B cell (primary cell): ENCODE results near the gene EHD1. TPM values are rescaled to one million over a fixed set of nuclear protein-coding genes. Genes with fewer than 3 reads are reported as not detected.

ENCODE experiments used
- ATAC-seq: fragments of 200-7000 bp; cut with Tn5 transposase; one replicate; pipeline ENCODE4 v1.10.0; 2021; ENCODE audit warnings: low read depth, mild to moderate bottlenecking, moderate number of reproducible peaks, moderate library complexity
- CTCF ChIA-PET: fragments of 350-600 bp; sonication (Branson Sonifier 250); formaldehyde crosslinking; loops from one replicate; lab custom pipeline; 2021; ENCODE audit warnings: antibody characterized with exemption, inconsistent platforms; lab: Charles Lee
- POLR2A ChIA-PET: fragments of 350-600 bp; sonication (Branson Sonifier 250); formaldehyde crosslinking; loops from one replicate; lab custom pipeline; 2021; ENCODE audit warnings: antibody characterized with exemption; lab: Charles Lee
- DNase-seq: peaks from one replicate; pipeline ENCODE4 v3.0.0; 2013
- H2AFZ ChIP-seq: 2 replicates; pipeline ENCODE4 v1.6.1; 2012; ENCODE audit warnings: mild to moderate bottlenecking, low read depth, low read length; ENCODE audit not compliant: insufficient read depth, poor library complexity, severe bottlenecking
- H3K27ac ChIP-seq, 2 donors: 1 replicate in 1 of 2; 2 replicates in 1 of 2; pipeline ENCODE4 v1.5.1; 2012 to 2013; ENCODE audit warnings: low read length in 2 of 2, mild to moderate bottlenecking in 2 of 2, moderate library complexity in 1 of 2
- H3K27me3 ChIP-seq, 4 experiments: fragments of 200-600 bp in 1 of 4; sonication (generic) in 1 of 4; replicated peaks in 1 of 4; 1 replicate in 2 of 4; 2 replicates in 2 of 4; pipeline versions ENCODE4 v1.6.1 to v1.7.0; 2013 to 2016; ENCODE audit warnings: low read length in 3 of 4, mild to moderate bottlenecking in 2 of 4, mixed read lengths in 1 of 4, moderate library complexity in 1 of 4; ENCODE audit not compliant: insufficient read depth in 4 of 4, control insufficient read depth in 3 of 4; ENCODE audit errors: control extremely low read depth in 1 of 4
- H3K36me3 ChIP-seq, 2 experiments: replicated peaks in 1 of 2; 1 replicate in 1 of 2; 2 replicates in 1 of 2; pipeline versions ENCODE4 v1.6.1 to v1.7.1; 2013; ENCODE audit warnings: low read length in 1 of 2; ENCODE audit not compliant: insufficient read depth in 2 of 2, control insufficient read depth in 1 of 2; ENCODE audit errors: control extremely low read depth in 1 of 2, extremely low read depth in 1 of 2
- H3K4me1 ChIP-seq, 2 donors: fragments of 200-600 bp in 1 of 2; sonication (generic) in 1 of 2; 1 replicate in 1 of 2; 2 replicates in 1 of 2; pipeline versions ENCODE4 v1.5.1 to v1.6.1; 2013 to 2017; ENCODE audit warnings: low read length in 2 of 2; ENCODE audit not compliant: control insufficient read depth in 2 of 2, insufficient read depth in 2 of 2
- H3K4me2 ChIP-seq: replicated peaks from 2 replicates; pipeline ENCODE3; 2012; ENCODE audit warnings: mild to moderate bottlenecking, low read depth, low read length; ENCODE audit not compliant: poor library complexity, severe bottlenecking
- H3K4me3 ChIP-seq, 5 experiments: fragments of 200-600 bp in 1 of 5; sonication (generic) in 1 of 5; 1 replicate in 3 of 5; 2 replicates in 2 of 5; pipeline versions ENCODE4 v1.5.1 to v1.7.0; 2011 to 2016; ENCODE audit warnings: low read length in 4 of 5, mild to moderate bottlenecking in 4 of 5, low read depth in 2 of 5, control low read depth in 1 of 5, moderate library complexity in 1 of 5; ENCODE audit not compliant: insufficient read depth in 1 of 5; ENCODE audit errors: control extremely low read depth in 1 of 5, extremely low read depth in 1 of 5
- H3K79me2 ChIP-seq: fragments of 200-600 bp; sonication (generic); one replicate; pipeline ENCODE4 v1.6.0; 2016; ENCODE audit warnings: low read length; ENCODE audit not compliant: control insufficient read depth, insufficient read depth
- H3K9ac ChIP-seq: fragments of 200-600 bp; sonication (generic); 2 replicates; pipeline ENCODE4 v1.6.1; 2017; ENCODE audit warnings: mild to moderate bottlenecking, low read length, moderate library complexity
- H3K9me3 ChIP-seq, 3 donors: one replicate each; pipeline versions ENCODE4 v1.6.1 to v1.7.1; 2013; ENCODE audit warnings: low read length in 2 of 3; ENCODE audit not compliant: control insufficient read depth in 2 of 3, insufficient read depth in 1 of 3; ENCODE audit errors: control extremely low read depth in 1 of 3
- H4K20me1 ChIP-seq: 2 replicates; pipeline ENCODE4 v1.6.0; 2012; ENCODE audit warnings: mild to moderate bottlenecking, low read length; ENCODE audit not compliant: insufficient read depth, control insufficient read depth, poor library complexity, severe bottlenecking
- H3K27ac Mint-ChIP-seq: one replicate; pipeline ENCODE4 v1.8.0; 2021; ENCODE audit warnings: mixed read lengths
- H3K27me3 Mint-ChIP-seq: one replicate; pipeline ENCODE4 v1.8.0; 2021; ENCODE audit warnings: mixed read lengths
- H3K4me1 Mint-ChIP-seq: one replicate; pipeline ENCODE4 v1.8.0; 2021; ENCODE audit warnings: mixed read lengths
- H3K4me3 Mint-ChIP-seq: one replicate; pipeline ENCODE4 v1.8.0; 2021; ENCODE audit warnings: mixed read lengths
- H3K9me3 Mint-ChIP-seq: one replicate; pipeline ENCODE4 v1.8.0; 2022; ENCODE audit warnings: mixed read lengths; ENCODE audit not compliant: insufficient read depth
- CTCF ChIP-seq: fragments of 200-600 bp; IDR thresholded peaks from one replicate; pipeline ENCODE4 v1.8.0; 2022; ENCODE audit warnings: antibody characterized with exemption, mild to moderate bottlenecking
- EZH2 ChIP-seq: IDR thresholded peaks from 2 replicates; pipeline ENCODE4 v1.6.1; 2012; ENCODE audit warnings: borderline replicate concordance, low read depth, mild to moderate bottlenecking, moderate library complexity, low read length; ENCODE audit not compliant: insufficient read depth, poor library complexity, severe bottlenecking
- WGBS: methylation state at CpG from one replicate; pipeline ENCODE4 v1.1.5; 2013; ENCODE audit warnings: missing lambda C conversion rate; ENCODE audit not compliant: insufficient coverage; 5-methylcytosine and 5-hydroxymethylcytosine counted together
- intact Hi-C: fragments of 100-400 bp; cut with micrococcal nuclease; formaldehyde crosslinking; loops from one replicate; pipeline ENCODE4 v1.10.0; 2022
- polyA plus RNA-seq: library from polyadenylated mRNA; depleted of rRNA; stranded (reverse); fragments of >200 nt; gene quantifications from 2 replicates; pipeline ENCODE4 v1.2.3, GENCODE V29; 2012
- total RNA-seq, 2 donors: library from RNA; stranded (reverse); fragments of 120-200 nt in 1 of 2; gene quantifications; 1 replicate in 1 of 2; 2 replicates in 1 of 2; pipeline versions ENCODE4 v1.2.3 to v1.2.4, GENCODE V29; 2013 to 2022

EHD1 gene
- total and polyA plus RNA-seq, 2 donors (not counting 1 experiment from before 2014, with no cell fraction given): 208 to 280 TPM

- ChIA-PET POLR2A (interaction anchor here (0.6 to 6.9 kb wide), 3 partner anchors 10 to 104 kb away, joined by 3 to 39 read pairs (median 4); no protein-coding TSS in a partner anchor), CTCF (interaction anchor here (1.7 to 30.2 kb wide), 3 partner anchors 8 to 34 kb away, joined by 5 to 1254 read pairs (median 7); partner anchors contain the start of genes CDC42BPG and EHD1)
- Mint-ChIP-seq H3K9me3 (no peaks in the 10 kb centered on the region), H3K4me1 (peaks cover 36% of the 10 kb centered on the region), H3K4me3 (no peak overlapping the region), H3K27ac (no peak overlapping the region), H3K27me3 (no peaks in the 10 kb centered on the region)
- Histone ChIP-seq H2AFZ (no peak overlapping the region), H3K79me2 (peaks cover 11% of the 10 kb centered on the region), H3K36me3 (peaks cover 0 to 4% of the 10 kb centered on the region in 2 experiments), H3K9me3 (no peaks in the 10 kb centered on the region), H3K27ac (no peak overlapping the region), H3K4me1 (peaks cover 39 to 49% of the 10 kb centered on the region in 2 donors), H4K20me1 (no peaks in the 10 kb centered on the region), H3K4me3 (no peak overlapping the region), H3K9ac (no peak overlapping the region), H3K4me2 (no peak overlapping the region), H3K27me3 (no peaks in the 10 kb centered on the region)
- intact Hi-C loops: no loop called here
- ATAC-seq (no peak), DNase-seq (no peak)
- 98% methylated on average over 7 of the region's 7 CpGs for WGBS
- no peak for TF ChIP-seq CTCF
- TF ChIP-seq EZH2: no peak
These were observed 12.1 kb upstream of the EHD1 start for GRCh38 chr11:64890522-64890939.

- no peak overlapping the region for H2AFZ ChIP-seq
- no peak overlapping the region for H3K27ac ChIP-seq
- no peaks in the 10 kb centered on the region for H4K20me1 ChIP-seq
- H3K4me1 ChIP-seq: peaks cover 35 to 43% of the 10 kb centered on the region in 2 donors
- WGBS: 82% methylated on average over 9 of the region's 9 CpGs
- H3K27me3 ChIP-seq: no peaks in the 10 kb centered on the region
- H3K9ac ChIP-seq: no peak overlapping the region
- Mint-ChIP-seq H3K4me3 (no peak overlapping the region), H3K4me1 (peaks cover 36% of the 10 kb centered on the region), H3K27me3 (no peaks in the 10 kb centered on the region), H3K9me3 (no peaks in the 10 kb centered on the region), H3K27ac (peak overlapping the region; percentile 41)
- intact Hi-C loops: loop anchor here (1.0 to 2.0 kb wide), 3 partner anchors 9 to 78 kb away; partner anchors contain the start of gene MEN1
- CTCF ChIA-PET: interaction anchor here (0.9 to 30.2 kb wide), 6 partner anchors 13 to 125 kb away, joined by 3 to 1254 read pairs (median 8); partner anchors contain the start of genes ARL2, CDC42BPG and EHD1
- DNase-seq: no peak
- no peak for ATAC-seq
- POLR2A ChIA-PET: interaction anchor here (0.6 to 5.0 kb wide), 5 partner anchors 11 to 1055 kb away, joined by 4 to 43 read pairs (median 7); partner anchors contain the start of gene EHD1
- TF ChIP-seq CTCF (no peak), EZH2 (no peak)
- H3K4me2 ChIP-seq: peak overlapping the region; percentile 83
- H3K36me3 ChIP-seq: no peaks in the 10 kb centered on the region
- H3K9me3 ChIP-seq: no peaks in the 10 kb centered on the region
- H3K79me2 ChIP-seq: peaks cover 11% of the 10 kb centered on the region
- H3K4me3 ChIP-seq: no peak overlapping the region
These were observed 10.5 kb upstream of the EHD1 start for GRCh38 chr11:64888729-64889511.
